K562 (cell line): ENCODE measurements around the gene FOXL2NB. TPM values are rescaled to one million over a fixed set of nuclear protein-coding genes. Genes with fewer than 3 reads are reported as not detected.

ENCODE experiments used
- ATF6 ChIP-seq: sonication (generic); formaldehyde crosslinking; IDR thresholded peaks from 2 replicates; pipeline ENCODE4 v1.4.0; 2020; ENCODE audit warnings: mild to moderate bottlenecking, missing genetic modification reagents
- CBFA2T2 ChIP-seq: fragments of 450-650 bp; conservative IDR thresholded peaks from 2 replicates; pipeline ENCODE4 v1.6.1; 2017; ENCODE audit warnings: mild to moderate bottlenecking
- CBFB ChIP-seq: sonication (generic); formaldehyde crosslinking; IDR thresholded peaks from 2 replicates; pipeline ENCODE4 v1.4.0; 2020; ENCODE audit warnings: mild to moderate bottlenecking, missing genetic modification reagents
- COPS2 ChIP-seq: fragments of 450-650 bp; conservative IDR thresholded peaks from 2 replicates; pipeline ENCODE4 v1.6.1; 2016; ENCODE audit warnings: mild to moderate bottlenecking, moderate library complexity
- ERF ChIP-seq: fragments of 450-650 bp; formaldehyde crosslinking; IDR thresholded peaks from 2 replicates; pipeline ENCODE4 v1.4.0; 2020; ENCODE audit warnings: mild to moderate bottlenecking, mixed read lengths
- FOXA1 ChIP-seq: fragments of 450-650 bp; IDR thresholded peaks from 2 replicates; pipeline ENCODE4 v1.6.1; 2016; ENCODE audit warnings: mild to moderate bottlenecking, borderline replicate concordance
- HBP1 ChIP-seq: fragments of 450-650 bp; formaldehyde crosslinking; IDR thresholded peaks from 2 replicates; pipeline ENCODE4 v1.4.0; 2022; ENCODE audit warnings: missing genetic modification characterization
- HDAC1 ChIP-seq, 2 experiments: fragments of 450-650 bp; IDR thresholded peaks; 2 replicates each; pipeline ENCODE4 v1.6.1; 2016 to 2017; ENCODE audit warnings: inconsistent platforms in 1 of 2, mild to moderate bottlenecking in 1 of 2, moderate library complexity in 1 of 2
- ID3 ChIP-seq, 2 experiments: fragments of 250-450 bp in 1 of 2; fragments of 450-650 bp in 1 of 2; sonication (Bioruptor Pico) in 1 of 2; IDR thresholded peaks; 2 replicates each; pipeline versions ENCODE4 v1.6.1 to v1.8.0; 2016 to 2021; ENCODE audit warnings: mild to moderate bottlenecking in 2 of 2, moderate library complexity in 2 of 2, missing compliant biosample characterization in 1 of 2, missing genetic modification characterization in 1 of 2
- JUN ChIP-seq, 2 experiments: sonication (generic) in 1 of 2; formaldehyde crosslinking in 1 of 2; IDR thresholded peaks; 2 replicates each; pipeline versions ENCODE4 v1.6.1 to v1.8.0; 2012 to 2022; ENCODE audit warnings: borderline replicate concordance in 2 of 2, mild to moderate bottlenecking in 2 of 2, improper control_type of control experiment in 1 of 2, low read depth in 1 of 2, low read length in 1 of 2, missing genetic modification reagents in 1 of 2
- NFRKB ChIP-seq: fragments of 450-650 bp; IDR thresholded peaks from 2 replicates; pipeline ENCODE4 v1.6.1; 2016; ENCODE audit warnings: low read depth
- NFYB ChIP-seq: IDR thresholded peaks from 2 replicates; pipeline ENCODE4 v1.6.1; 2011; ENCODE audit warnings: mild to moderate bottlenecking, moderate library complexity; ENCODE audit not compliant: insufficient read length; ENCODE audit errors: extremely low read depth
- NR2F6 ChIP-seq: fragments of 450-650 bp; formaldehyde crosslinking; IDR thresholded peaks from 2 replicates; pipeline ENCODE4 v1.4.0; 2020; ENCODE audit warnings: mild to moderate bottlenecking
- OTX1 ChIP-seq: fragments of 450-650 bp; formaldehyde crosslinking; IDR thresholded peaks from 2 replicates; pipeline ENCODE4 v1.4.0; 2022; ENCODE audit warnings: mild to moderate bottlenecking
- PHF8 ChIP-seq: fragments of 200-600 bp; sonication (generic); IDR thresholded peaks from 2 replicates; pipeline ENCODE4 v1.6.1; 2012; ENCODE audit warnings: mixed run types, mild to moderate bottlenecking, inconsistent platforms, low read length, moderate library complexity, borderline replicate concordance
- PHTF2 ChIP-seq: fragments of 250-450 bp; sonication (Bioruptor Pico); IDR thresholded peaks from 2 replicates; pipeline ENCODE4 v1.5.0; 2021; ENCODE audit warnings: mild to moderate bottlenecking
- POLR3G ChIP-seq: IDR thresholded peaks from 2 replicates; pipeline ENCODE4 v1.6.1; 2011; ENCODE audit not compliant: insufficient read length, insufficient replicate concordance; ENCODE audit errors: extremely low read depth
- PYGO2 ChIP-seq: fragments of 450-650 bp; IDR thresholded peaks from 2 replicates; pipeline ENCODE4 v1.6.1; 2016; ENCODE audit warnings: mild to moderate bottlenecking, missing genetic modification characterization, moderate library complexity, missing compliant biosample characterization
- RFX1 ChIP-seq: fragments of 450-650 bp; IDR thresholded peaks from 2 replicates; pipeline ENCODE4 v1.6.1; 2016; ENCODE audit warnings: mild to moderate bottlenecking, moderate library complexity
- SMARCC2 ChIP-seq: fragments of 450-650 bp; IDR thresholded peaks from 2 replicates; pipeline ENCODE4 v1.6.1; 2017; ENCODE audit warnings: antibody characterized with exemption, moderate library complexity, mild to moderate bottlenecking, low read depth
- SOX6 ChIP-seq: fragments of 450-650 bp; IDR thresholded peaks from 2 replicates; pipeline ENCODE4 v1.6.1; 2014; ENCODE audit warnings: mild to moderate bottlenecking
- TBP ChIP-seq: optimal IDR thresholded peaks from 2 replicates; pipeline ENCODE3; 2011; ENCODE audit warnings: low read depth, low read length, improper control_type of control experiment
- TRIM24 ChIP-seq, 2 experiments: fragments of 450-650 bp; IDR thresholded peaks; 2 replicates each; pipeline ENCODE4 v1.6.1; 2016
- TSC22D4 ChIP-seq: fragments of 450-650 bp; IDR thresholded peaks from 2 replicates; pipeline ENCODE4 v1.6.1; 2016; ENCODE audit warnings: missing genetic modification characterization, missing biosample characterization, control low read depth
- ZEB2 ChIP-seq: fragments of 450-650 bp; IDR thresholded peaks from 2 replicates; pipeline ENCODE4 v1.6.1; 2016
- ZFX ChIP-seq: sonication (generic); formaldehyde crosslinking; IDR thresholded peaks from 2 replicates; pipeline ENCODE4 v1.8.0; 2022; ENCODE audit warnings: mild to moderate bottlenecking, missing genetic modification reagents, moderate library complexity
- polyA plus RNA-seq, 8 experiments: library from polyadenylated mRNA; depleted of rRNA in 4 of 8; stranded (reverse) in 5 of 8; unstranded in 3 of 8; fragments of >200 nt; fragmentation: Nextera tagmentation in 2 of 8; fragmentation: Illumina TruSeq in 1 of 8; extraction: Ambion mirVana in 2 of 8; extraction: Trizol in 1 of 8; gene quantifications; 2 replicates each; pipeline versions ENCODE4 v1.2.1 to v1.2.3, GENCODE V29; 2011 to 2014; ENCODE audit warnings: inconsistent platforms in 1 of 8, missing spikeins in 1 of 8
- total RNA-seq, 7 experiments: library from RNA; depleted of rRNA in 6 of 7; stranded (reverse); fragments of >200 nt in 6 of 7; fragmentation: Illumina TruSeq in 2 of 7; extraction: Trizol in 2 of 7; gene quantifications; 2 replicates each; pipeline versions ENCODE4 v1.2.1 to v1.2.3, GENCODE V29; 2011 to 2021; ENCODE audit warnings: low replicate concordance in 1 of 7

Gene FOXL2NB
- total and polyA plus RNA-seq, 9 of the 15 experiments (the other 6 are each of a cell fraction or from before 2014, with no cell fraction given), result 0.71 to 17.4 (median 9.0) TPM

GRCh38 chr3:138914870-138915502 is 32.0 kb upstream of the FOXL2NB start (continued):
- TF ChIP-seq SMARCC2 (0 out of 2 replicates have a peak, but pooled peaks have one; percentile 50), ZEB2 (peak; percentile 54; the same call in 1 of the 2 replicates), NFYB (no peak), JUN (IDR thresholded peaks at IDR 0.05; ENCODE audit: borderline replicate concordance, low read depth, low read length) (0 out of 2 replicates have a peak, but pooled peaks have one; percentile 50), JUN (CRISPR knock-in tag; IDR thresholded peaks at IDR 0.05; ENCODE audit: borderline replicate concordance) (no peak), HDAC1 (IDR thresholded peaks at IDR 0.05) (peak in 1 of 2 experiments; percentile 77; a peak in 2 of 4 replicates), TRIM24 (IDR thresholded peaks at IDR 0.05) (0 out of 4 replicates have a peak, but pooled peaks have one; percentile 23 to 35), ID3 (CRISPR knock-in tag; IDR thresholded peaks at IDR 0.05) (no peak), ID3 (tag; IDR thresholded peaks at IDR 0.05) (peak; percentile 29; the same call in 1 of the 2 replicates), NFRKB (peak; percentile 35; the same call in 1 of the 2 replicates), COPS2 (no peak), POLR3G (no peak), RFX1 (no peak), FOXA1 (no peak), TBP (no peak), PYGO2 (tag) (no peak), OTX1 (0 out of 2 replicates have a peak, but pooled peaks have one; percentile 14), NR2F6 (no peak), TSC22D4 (tag) (no peak), PHTF2 (CRISPR knock-in tag) (no peak), ATF6 (CRISPR knock-in tag) (peak; percentile 69), HBP1 (CRISPR knock-in tag) (0 out of 2 replicates have a peak, but pooled peaks have one; percentile 35), SOX6 (peak; percentile 75), ERF (CRISPR knock-in tag) (peak; percentile 86; the same call in 1 of the 2 replicates), CBFB (CRISPR knock-in tag) (0 out of 2 replicates have a peak, but pooled peaks have one; percentile 6), PHF8 (peak; percentile 25; the same call in 1 of the 2 replicates), ZFX (CRISPR knock-in tag) (no peak), CBFA2T2 (no peak; the same call in 1 of the 2 replicates)
